Nucleus accumbens (tissue), 56 donors: ENCODE results near the gene PHLDB1.

ENCODE experiments used
- DNase-seq, 56 donors: peaks; one replicate each; lab custom pipeline; 2025; lab: John Stamatoyannopoulos, UW

The PHLDB1 gene

GRCh38 chr11:118705111-118705741, 97.8 kb downstream of the PHLDB1 start:
- DNase-seq, result peak in 43 of 56 donors; percentile 9 to 85 (median 46)

- DNase-seq, result peak in 15 of 56 donors; percentile 5 to 49 (median 23)
Measured at GRCh38 chr11:118705791-118706545, 98.6 kb downstream of the PHLDB1 start.

GRCh38 chr11:118706546-118706825, 99.1 kb downstream of the PHLDB1 start:
- no peak for DNase-seq
